ENCODE results near the gene ADAM17. TPM values are rescaled to one million over a fixed set of nuclear protein-coding genes. Genes with fewer than 3 reads are reported as not detected.

ADAM17 gene
- total and polyA plus RNA-seq, 2 of the 13 experiments (the other 11 are each of a cell fraction or from before 2014, with no cell fraction given) = 6.5 to 33.4 TPM

DNA sequence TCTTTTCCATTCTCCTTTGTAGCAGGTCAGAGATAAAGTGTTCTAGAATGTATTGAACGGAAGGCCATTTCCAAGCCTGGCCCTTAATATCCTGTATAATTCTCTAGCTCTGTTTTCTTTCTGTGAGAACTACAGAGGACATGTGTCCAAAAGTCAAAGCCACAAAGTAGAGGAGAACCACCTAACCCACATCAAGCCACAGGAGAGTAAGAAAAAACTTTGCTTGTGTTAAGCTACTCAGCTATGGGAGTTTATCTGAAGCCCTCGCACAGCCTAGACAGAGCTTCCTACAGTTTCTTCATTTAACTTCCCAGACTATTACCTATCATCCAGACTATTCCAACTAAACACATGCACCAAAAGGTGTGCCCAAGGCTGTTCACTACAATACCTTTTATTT is 22.0 kb downstream of the ADAM17 start (continued):
- TF ChIP-seq, protein P1, sequence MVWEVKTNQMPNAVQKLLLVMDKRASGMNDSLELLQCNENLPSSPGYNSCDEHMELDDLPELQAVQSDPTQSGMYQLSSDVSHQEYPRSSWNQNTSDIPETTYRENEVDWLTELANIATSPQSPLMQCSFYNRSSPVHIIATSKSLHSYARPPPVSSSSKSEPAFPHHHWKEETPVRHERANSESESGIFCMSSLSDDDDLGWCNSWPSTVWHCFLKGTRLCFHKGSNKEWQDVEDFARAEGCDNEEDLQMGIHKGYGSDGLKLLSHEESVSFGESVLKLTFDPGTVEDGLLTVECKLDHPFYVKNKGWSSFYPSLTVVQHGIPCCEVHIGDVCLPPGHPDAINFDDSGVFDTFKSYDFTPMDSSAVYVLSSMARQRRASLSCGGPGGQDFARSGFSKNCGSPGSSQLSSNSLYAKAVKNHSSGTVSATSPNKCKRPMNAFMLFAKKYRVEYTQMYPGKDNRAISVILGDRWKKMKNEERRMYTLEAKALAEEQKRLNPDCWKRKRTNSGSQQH (CRISPR knock-in tag; IDR thresholded peaks at IDR 0.05; ENCODE audit: low read depth) = no peak
- TF ChIP-seq TBP (CRISPR knock-in tag; IDR thresholded peaks at IDR 0.05) = no peak
- TF ChIP-seq, protein P2, sequence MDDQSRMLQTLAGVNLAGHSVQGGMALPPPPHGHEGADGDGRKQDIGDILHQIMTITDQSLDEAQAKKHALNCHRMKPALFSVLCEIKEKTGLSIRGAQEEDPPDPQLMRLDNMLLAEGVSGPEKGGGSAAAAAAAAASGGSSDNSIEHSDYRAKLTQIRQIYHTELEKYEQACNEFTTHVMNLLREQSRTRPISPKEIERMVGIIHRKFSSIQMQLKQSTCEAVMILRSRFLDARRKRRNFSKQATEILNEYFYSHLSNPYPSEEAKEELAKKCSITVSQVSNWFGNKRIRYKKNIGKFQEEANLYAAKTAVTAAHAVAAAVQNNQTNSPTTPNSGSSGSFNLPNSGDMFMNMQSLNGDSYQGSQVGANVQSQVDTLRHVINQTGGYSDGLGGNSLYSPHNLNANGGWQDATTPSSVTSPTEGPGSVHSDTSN (CRISPR knock-in tag; IDR thresholded peaks at IDR 0.05; ENCODE audit: borderline replicate concordance) = no peak

DNA sequence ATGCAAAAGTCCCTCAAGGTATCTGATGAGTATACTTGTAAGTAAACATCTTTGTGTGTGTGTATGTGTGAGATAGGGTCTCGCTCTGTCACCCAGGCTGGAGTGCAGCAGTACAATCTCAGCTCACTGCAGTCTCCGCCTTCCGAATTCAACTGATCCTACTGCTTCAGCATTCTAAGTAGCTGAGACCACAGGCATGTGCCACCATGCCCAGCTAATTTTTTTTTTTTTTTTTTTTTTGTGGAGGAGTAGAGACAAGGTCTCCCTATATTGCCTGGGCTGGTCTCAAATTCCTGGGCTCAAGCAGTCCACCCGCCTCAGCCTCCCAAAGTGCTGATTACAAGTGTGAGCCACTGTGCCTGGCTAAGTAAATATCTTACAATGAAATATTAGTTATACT is 23.2 kb downstream of the ADAM17 start:
- Histone ChIP-seq H4K20me1 (ENCODE audit: insufficient read depth, low read length) (no peaks in the 10 kb centered on the region), H2AFZ (ENCODE audit: low read length) (no peak overlapping the region), H3K9me3 (ENCODE audit: low read length) (no peaks in the 10 kb centered on the region), H3K27me3 (ENCODE audit: control insufficient read depth in 1 of 2, insufficient read depth in 2 of 2, low read length in 2 of 2) (no peaks in the 10 kb centered on the region), H3K9ac (ENCODE audit: insufficient read depth, low read depth, low read length) (no peak overlapping the region), H3K79me2 (ENCODE audit: insufficient read depth, low read length) (no peaks in the 10 kb centered on the region), H3K36me3 (replicated peaks in 1 of 2; ENCODE audit: control insufficient read depth in 1 of 2, insufficient read depth in 2 of 2, low read length in 2 of 2) (peaks cover 2 to 27% of the 10 kb centered on the region in 2 experiments; a peak in 4 of 5 replicates), H3K4me3 (replicated peaks in 1 of 3; ENCODE audit: insufficient read depth in 1 of 3, low read depth in 2 of 3, low read length in 3 of 3) (no peak overlapping the region), H3K4me1 (ENCODE audit: insufficient read depth, low read length) (peaks cover 20% of the 10 kb centered on the region), H3K4me2 (ENCODE audit: low read depth, low read length) (no peak overlapping the region), H3K27ac (ENCODE audit: extremely low read length, insufficient read depth, low read length) (no peak overlapping the region)
- 97% methylated on average over 4 of the region's 4 CpGs for WGBS (ENCODE audit: low lambda C conversion rate)
- CTCF ChIA-PET (ENCODE audit: low intra/inter-chr PET ratio, low total read pairs) = no interaction called here
- in situ Hi-C loops (cut with HindIII; ENCODE audit: extremely low pct_ligation_motif_present, low pct_unique_long_range_greater_than_20kb) (no loop called here), intact Hi-C loops (cut with micrococcal nuclease; ENCODE audit: unreplicated experiment) (no loop called here)
- no peak for DNase-seq (ENCODE audit: low spot score)
- TF ChIP-seq ZMYM4 (CRISPR knock-in tag; IDR thresholded peaks at IDR 0.05) (no peak), ZIK1 (CRISPR knock-in tag; IDR thresholded peaks at IDR 0.05; ENCODE audit: borderline replicate concordance, low read depth) (no peak), ZNF124 (CRISPR knock-in tag; IDR thresholded peaks at IDR 0.05) (no peak), ZFP36L2 (CRISPR knock-in tag; IDR thresholded peaks at IDR 0.05) (no peak)
- FAIRE-seq = no peak
- no TSS peak for BruUV-seq (replicated peaks)
- no peak for ATAC-seq
- POLR2A ChIA-PET = no interaction called here
